GM13977 (cell line): ENCODE measurements around the gene DDX25.

Source experiments
- DNase-seq: peaks from one replicate; pipeline ENCODE4 v3.0.0; 2012; ENCODE audit warnings: low spot score
- in situ Hi-C: fragments of 300-500 bp; cut with MboI; formaldehyde crosslinking; loops from one replicate; pipeline ENCODE4 v1.12.0; 2022; ENCODE audit warnings: low sequenced_read_pairs, low pct_unique_long_range_greater_than_20kb, mixed read lengths, inconsistent platforms; ENCODE audit not compliant: unreplicated experiment
- TF ChIP-seq, protein P1 (sequence below): IDR thresholded peaks from 2 replicates; pipeline ENCODE4 v1.5.1; 2012; ENCODE audit warnings: mild to moderate bottlenecking, control low read depth; ENCODE audit not compliant: insufficient read depth; ENCODE audit errors: extremely low read depth, missing control alignments

DDX25 gene

DNA sequence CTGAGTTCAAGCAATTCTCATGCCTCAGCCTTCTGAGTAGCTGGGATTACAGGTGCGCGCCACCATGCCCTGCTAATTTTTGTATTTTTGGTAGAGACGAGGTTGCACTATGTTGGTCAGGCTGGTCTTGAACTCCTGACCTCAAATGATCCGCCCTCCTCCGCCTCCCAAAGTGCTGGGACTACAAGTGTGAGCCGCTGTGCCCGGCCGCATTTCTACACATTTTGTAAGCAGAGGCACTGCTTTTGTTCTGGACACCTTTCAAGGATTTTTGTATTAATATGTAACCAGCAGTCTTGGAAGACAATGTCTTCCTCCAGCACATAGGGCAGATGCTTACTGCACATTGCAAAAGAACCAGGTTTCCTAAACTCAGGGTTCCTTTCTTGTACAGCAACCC is 30.2 kb downstream of the DDX25 start:
- DNase-seq = no peak
- in situ Hi-C loops = no loop called here
- TF ChIP-seq, protein P1, sequence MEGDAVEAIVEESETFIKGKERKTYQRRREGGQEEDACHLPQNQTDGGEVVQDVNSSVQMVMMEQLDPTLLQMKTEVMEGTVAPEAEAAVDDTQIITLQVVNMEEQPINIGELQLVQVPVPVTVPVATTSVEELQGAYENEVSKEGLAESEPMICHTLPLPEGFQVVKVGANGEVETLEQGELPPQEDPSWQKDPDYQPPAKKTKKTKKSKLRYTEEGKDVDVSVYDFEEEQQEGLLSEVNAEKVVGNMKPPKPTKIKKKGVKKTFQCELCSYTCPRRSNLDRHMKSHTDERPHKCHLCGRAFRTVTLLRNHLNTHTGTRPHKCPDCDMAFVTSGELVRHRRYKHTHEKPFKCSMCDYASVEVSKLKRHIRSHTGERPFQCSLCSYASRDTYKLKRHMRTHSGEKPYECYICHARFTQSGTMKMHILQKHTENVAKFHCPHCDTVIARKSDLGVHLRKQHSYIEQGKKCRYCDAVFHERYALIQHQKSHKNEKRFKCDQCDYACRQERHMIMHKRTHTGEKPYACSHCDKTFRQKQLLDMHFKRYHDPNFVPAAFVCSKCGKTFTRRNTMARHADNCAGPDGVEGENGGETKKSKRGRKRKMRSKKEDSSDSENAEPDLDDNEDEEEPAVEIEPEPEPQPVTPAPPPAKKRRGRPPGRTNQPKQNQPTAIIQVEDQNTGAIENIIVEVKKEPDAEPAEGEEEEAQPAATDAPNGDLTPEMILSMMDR = no peak

DNA sequence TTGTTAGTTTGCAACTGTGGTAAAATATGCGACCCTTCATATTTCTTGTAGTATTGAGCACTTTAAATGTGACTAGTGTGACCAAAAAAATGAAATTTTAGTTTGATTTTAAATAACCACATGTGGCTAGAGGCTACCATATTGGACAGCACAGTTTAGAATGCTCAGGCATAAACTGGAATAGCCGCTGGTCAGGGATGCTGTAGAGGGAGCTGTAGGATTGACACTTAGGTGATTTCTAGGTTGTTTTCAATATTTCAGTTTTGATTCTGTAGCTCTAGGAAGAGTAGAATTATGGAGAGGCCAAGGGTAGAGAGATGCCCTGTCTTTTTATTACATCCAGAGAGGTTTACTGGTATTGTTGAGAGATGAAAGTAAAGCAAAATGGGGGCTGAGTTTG is 30.7 kb downstream of the DDX25 start:
- no peak for DNase-seq
- in situ Hi-C loops = no loop called here
- TF ChIP-seq, protein P1 = no peak

DNA sequence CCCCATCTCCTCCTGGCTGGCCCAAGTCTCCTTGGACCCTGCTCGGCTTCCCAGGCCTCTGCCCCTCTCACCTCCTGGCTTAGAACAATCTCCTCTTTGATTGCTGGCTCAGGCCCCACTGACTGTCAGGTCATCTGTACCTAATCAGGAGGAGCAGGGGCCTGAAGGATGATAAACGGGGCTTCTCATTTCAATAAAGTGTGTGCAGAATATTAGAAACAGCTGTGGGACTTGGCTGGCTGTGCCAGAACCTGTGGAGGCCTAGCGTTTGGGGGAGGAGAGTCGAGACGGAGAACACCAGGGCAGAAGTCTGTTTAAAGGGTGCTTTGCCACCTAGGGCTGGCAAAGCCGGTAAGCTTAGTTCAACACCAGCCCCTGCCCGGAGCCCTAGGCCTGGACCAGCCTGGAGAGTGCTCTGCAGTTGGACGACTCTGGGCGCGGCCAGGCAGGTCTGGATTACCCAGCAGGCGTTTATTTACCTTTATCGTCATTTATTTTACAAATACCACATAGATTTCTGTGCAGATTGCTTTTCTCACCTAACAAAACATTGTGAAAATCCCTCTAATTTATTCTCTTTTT is 31.4 kb downstream of the DDX25 start:
- in situ Hi-C loops = no loop called here
- TF ChIP-seq, protein P1 = no peak
- no peak for DNase-seq

DNA sequence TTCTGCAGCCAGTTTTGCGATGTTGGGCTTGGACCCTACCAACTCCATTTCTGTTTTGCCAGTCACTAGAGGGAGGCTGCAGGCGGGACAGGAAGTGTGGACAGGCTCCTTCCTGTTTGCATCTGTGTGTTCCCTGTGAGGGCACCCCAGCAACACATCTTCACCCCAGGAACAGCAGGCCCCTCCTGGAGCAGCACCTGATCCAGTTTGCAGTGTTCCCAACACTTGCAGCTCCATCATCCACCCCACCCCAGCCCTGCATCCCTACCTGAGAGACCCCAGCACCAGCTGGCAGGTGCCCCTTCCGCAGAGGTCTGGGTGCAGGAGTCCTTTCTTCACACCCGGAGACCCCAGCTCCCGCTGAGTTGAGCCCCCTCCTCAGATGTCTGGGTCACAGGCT is 34.1 kb downstream of the DDX25 start:
- TF ChIP-seq, protein P1 = no peak
- in situ Hi-C loops = no loop called here
- no peak for DNase-seq

DNA sequence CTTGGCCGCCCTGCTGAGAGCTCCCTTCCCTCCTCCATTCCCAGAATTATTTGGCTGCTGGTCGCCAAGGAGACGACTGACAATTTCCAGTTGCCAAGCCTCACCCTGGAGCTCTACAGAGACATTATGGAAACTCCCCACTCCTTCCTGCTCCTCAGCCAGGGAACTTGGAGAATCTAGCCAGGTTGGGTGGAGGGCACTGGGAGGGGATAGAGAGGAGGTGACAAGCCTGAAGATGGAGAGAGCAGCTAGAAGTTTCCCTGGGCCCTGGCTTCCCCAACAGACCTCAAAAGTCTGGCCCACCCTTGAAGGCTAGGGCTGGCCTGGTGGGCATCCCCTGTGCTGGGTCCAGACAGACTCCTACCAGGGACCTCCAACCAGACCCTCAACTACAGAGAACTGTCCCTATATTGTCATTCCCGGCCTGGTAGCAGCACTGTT is 34.8 kb downstream of the DDX25 start:
- no peak for DNase-seq
- in situ Hi-C loops = no loop called here
- TF ChIP-seq, protein P1 = no peak

DNA sequence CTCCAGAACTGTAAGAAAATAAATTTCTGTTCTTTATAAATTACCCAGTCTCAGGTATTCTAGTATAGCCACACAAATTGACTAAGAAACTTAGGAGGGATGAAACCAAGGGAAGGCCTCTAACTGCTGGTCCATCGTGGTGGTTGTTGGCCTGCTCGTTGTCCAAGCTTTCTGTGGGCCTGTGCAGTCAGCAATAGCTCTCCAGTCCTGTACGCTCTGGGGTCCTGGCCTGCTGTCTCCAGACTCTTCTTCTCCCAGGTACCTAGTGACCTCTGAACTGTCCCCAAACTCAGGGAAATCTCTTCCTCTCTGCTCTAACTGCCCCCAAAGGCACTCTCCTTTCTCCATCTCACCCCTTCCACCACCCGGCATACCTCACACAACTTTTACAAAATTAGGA is 35.8 kb downstream of the DDX25 start:
- in situ Hi-C loops = no loop called here
- no peak for DNase-seq
- TF ChIP-seq, protein P1 = no peak

DNA sequence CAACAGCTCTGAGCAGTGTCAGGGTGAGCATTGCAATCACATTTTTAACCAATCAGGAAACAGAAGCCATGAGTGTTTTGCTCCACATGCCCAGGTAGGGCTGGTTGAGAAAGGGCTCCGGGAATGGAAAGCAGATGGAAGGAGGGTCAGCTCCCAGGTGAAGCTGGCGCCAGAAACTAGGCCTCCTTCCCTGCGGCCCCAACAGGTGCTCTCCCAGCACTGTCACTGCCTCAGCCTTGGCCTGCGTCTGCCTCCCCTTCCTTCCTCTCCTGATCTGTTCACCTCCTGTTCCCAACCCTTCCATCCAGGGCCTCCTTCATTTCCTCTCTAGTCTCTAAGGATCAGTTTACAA is 36.9 kb downstream of the DDX25 start:
- in situ Hi-C loops = no loop called here
- TF ChIP-seq, protein P1 = no peak
- DNase-seq = no peak
